ENCODE data around the gene VIT. TPM values are rescaled to one million over a fixed set of nuclear protein-coding genes. Genes with fewer than 3 reads are reported as not detected.

The VIT gene
- polyA plus RNA-seq, 1 experiment, result not detected

DNA sequence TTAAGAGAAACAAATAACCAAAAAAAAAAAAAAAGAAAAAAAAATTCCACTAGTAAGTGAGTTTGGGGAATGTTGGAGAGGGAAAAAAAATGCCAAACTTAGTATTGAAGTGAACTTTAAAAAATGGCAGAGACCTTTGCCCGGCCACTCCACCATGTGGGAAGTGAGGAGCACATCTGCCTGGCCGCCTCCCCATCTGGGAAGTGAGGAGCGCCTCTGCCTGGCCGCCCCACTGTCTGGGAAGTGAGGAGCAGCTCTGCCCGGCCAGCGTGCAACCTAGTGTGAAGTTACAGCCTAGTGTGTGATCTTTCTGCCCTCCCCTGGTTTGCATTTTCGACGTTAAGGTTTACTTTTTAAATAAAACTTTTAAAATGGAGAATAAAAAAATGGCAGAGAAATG lies 33.9 kb upstream of the VIT start:
- CTCF ChIA-PET, result interaction anchor here (0.6 kb wide), 1 partner anchor 291 kb away, joined by 5 read pairs; no protein-coding TSS in a partner anchor
- Histone ChIP-seq H3K9me3 (ENCODE audit: control insufficient read depth, insufficient read depth, low read length) (no peaks in the 10 kb centered on the region), H3K27ac (ENCODE audit: low read depth, low read length) (no peak overlapping the region), H3K4me3 (ENCODE audit: low read depth, low read length) (no peak overlapping the region), H3K27me3 (ENCODE audit: control insufficient read depth, insufficient read depth, low read length) (no peaks in the 10 kb centered on the region)
- POLR2A ChIA-PET, result no interaction called here
- TF ChIP-seq, protein P1, sequence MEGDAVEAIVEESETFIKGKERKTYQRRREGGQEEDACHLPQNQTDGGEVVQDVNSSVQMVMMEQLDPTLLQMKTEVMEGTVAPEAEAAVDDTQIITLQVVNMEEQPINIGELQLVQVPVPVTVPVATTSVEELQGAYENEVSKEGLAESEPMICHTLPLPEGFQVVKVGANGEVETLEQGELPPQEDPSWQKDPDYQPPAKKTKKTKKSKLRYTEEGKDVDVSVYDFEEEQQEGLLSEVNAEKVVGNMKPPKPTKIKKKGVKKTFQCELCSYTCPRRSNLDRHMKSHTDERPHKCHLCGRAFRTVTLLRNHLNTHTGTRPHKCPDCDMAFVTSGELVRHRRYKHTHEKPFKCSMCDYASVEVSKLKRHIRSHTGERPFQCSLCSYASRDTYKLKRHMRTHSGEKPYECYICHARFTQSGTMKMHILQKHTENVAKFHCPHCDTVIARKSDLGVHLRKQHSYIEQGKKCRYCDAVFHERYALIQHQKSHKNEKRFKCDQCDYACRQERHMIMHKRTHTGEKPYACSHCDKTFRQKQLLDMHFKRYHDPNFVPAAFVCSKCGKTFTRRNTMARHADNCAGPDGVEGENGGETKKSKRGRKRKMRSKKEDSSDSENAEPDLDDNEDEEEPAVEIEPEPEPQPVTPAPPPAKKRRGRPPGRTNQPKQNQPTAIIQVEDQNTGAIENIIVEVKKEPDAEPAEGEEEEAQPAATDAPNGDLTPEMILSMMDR (IDR thresholded peaks at IDR 0.05; ENCODE audit: low read depth, low read length), result no peak
- no peak for DNase-seq (ENCODE audit: low read depth, low spot score)

DNA sequence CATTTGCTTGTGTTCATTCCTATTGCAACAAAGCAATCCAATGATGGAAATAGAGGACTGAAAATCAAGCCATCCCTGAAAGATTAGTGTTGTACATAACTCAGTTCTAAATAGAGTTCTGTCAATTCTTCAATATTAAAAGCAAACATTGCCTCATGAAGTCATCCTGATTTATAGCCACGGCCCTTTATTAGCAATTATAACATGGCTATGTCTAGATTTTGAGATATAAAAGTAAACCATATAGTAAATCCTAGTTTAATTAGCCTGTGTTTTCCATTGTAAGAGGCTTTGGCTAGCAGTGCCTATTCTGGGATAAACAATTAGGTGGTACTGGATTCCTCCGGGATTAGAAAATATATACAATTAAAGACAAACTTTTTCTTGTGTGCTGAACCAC lies 33.2 kb upstream of the VIT start:
- no peak for DNase-seq (ENCODE audit: low read depth, low spot score)
- TF ChIP-seq, protein P1 (IDR thresholded peaks at IDR 0.05; ENCODE audit: low read depth, low read length), result no peak
- CTCF ChIA-PET, result interaction anchor here (1.5 to 1.7 kb wide), 3 partner anchors 94 to 244 kb away, joined by 3 to 15 read pairs (median 6); no protein-coding TSS in a partner anchor
- Histone ChIP-seq H3K9me3 (ENCODE audit: control insufficient read depth, insufficient read depth, low read length) (no peaks in the 10 kb centered on the region), H3K27me3 (ENCODE audit: control insufficient read depth, insufficient read depth, low read length) (no peaks in the 10 kb centered on the region), H3K4me3 (ENCODE audit: low read depth, low read length) (no peak overlapping the region), H3K27ac (ENCODE audit: low read depth, low read length) (no peak overlapping the region)
- POLR2A ChIA-PET, result no interaction called here

DNA sequence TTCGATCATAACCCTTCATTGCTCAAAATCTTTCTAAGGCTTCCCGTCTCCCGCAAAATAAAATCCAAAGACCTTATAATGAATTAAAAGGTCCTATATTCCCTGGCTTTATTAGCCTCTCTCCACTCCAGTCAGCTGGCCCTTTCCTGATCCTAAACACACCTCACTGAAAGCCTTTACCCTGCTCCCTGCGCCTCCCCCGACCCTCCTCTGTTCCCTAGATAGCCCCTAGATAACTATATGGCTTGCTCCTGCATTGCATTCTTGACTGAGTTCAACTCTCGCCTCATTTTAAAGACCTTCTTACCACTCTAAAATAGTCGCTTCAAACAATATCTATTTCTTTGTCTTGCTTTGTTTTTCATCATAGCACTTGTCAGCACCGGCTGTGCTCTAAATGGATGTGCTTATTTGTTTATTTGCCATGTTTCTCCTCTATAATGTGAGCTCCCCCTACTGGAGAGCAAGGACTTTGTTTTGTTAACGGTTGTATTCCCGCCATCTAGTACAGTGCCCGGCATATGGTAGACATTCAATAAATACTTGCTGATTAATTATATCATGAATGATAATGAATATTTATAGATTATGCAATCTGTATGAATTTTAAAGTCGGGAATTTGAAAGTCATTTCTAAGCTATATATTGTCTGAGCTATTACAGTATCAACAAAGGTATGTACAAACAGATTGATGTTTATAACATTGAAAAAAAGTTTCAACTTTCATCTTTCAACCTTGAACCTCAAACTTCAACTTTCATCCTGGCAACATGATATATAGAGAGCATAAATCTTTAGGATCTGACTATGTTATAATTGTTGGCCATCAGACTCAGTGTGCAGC lies 32.4 kb upstream of the VIT start:
- ChIA-PET CTCF (interaction anchor here (0.5 to 3.4 kb wide), 66 partner anchors 8 to 792 kb away, joined by 3 to 37 read pairs (median 4); partner anchors contain the start of gene CRIM1), POLR2A (interaction anchor here (0.6 to 1.2 kb wide), 2 partner anchors 47 to 107 kb away, joined by 5 to 6 read pairs; no protein-coding TSS in a partner anchor)
- H3K4me3 ChIP-seq (ENCODE audit: low read depth, low read length), result no peak overlapping the region
- no peaks in the 10 kb centered on the region for H3K9me3 ChIP-seq (ENCODE audit: control insufficient read depth, insufficient read depth, low read length)
- no peak overlapping the region for H3K27ac ChIP-seq (ENCODE audit: low read depth, low read length)
- TF ChIP-seq, protein P1 (IDR thresholded peaks at IDR 0.05; ENCODE audit: low read depth, low read length), result peak; percentile 74
- no peaks in the 10 kb centered on the region for H3K27me3 ChIP-seq (ENCODE audit: control insufficient read depth, insufficient read depth, low read length)
- DNase-seq (ENCODE audit: low read depth, low spot score), result no peak

DNA sequence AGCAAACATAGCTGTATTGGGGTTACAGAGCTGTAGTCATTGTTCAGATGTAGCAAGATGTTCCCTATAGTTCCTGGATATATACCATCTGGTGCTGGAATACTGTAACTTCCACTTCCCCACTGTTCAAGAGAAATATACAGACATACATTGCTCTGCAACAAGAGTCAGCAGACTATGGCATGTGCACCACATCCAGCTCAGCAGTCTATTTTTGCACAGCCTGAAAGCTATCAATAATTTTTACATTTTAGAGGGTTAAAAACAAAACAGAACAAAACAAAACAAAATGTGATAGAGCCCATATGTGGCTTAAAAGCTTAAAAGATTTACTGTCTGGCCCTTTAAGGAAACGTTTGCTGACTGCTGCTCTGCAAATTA lies 31.8 kb upstream of the VIT start:
- TF ChIP-seq, protein P1 (IDR thresholded peaks at IDR 0.05; ENCODE audit: low read depth, low read length), result no peak
- POLR2A ChIA-PET, result interaction anchor here (1.2 kb wide), 1 partner anchor 108 kb away, joined by 5 read pairs; no protein-coding TSS in a partner anchor
- no peak for DNase-seq (ENCODE audit: low read depth, low spot score)
- no peaks in the 10 kb centered on the region for H3K27me3 ChIP-seq (ENCODE audit: control insufficient read depth, insufficient read depth, low read length)
- H3K27ac ChIP-seq (ENCODE audit: low read depth, low read length), result no peak overlapping the region
- no peak overlapping the region for H3K4me3 ChIP-seq (ENCODE audit: low read depth, low read length)
- CTCF ChIA-PET, result interaction anchor here (0.5 to 3.4 kb wide), 68 partner anchors 8 to 793 kb away, joined by 3 to 37 read pairs (median 4); partner anchors contain the start of gene CRIM1
- H3K9me3 ChIP-seq (ENCODE audit: control insufficient read depth, insufficient read depth, low read length), result no peaks in the 10 kb centered on the region

DNA sequence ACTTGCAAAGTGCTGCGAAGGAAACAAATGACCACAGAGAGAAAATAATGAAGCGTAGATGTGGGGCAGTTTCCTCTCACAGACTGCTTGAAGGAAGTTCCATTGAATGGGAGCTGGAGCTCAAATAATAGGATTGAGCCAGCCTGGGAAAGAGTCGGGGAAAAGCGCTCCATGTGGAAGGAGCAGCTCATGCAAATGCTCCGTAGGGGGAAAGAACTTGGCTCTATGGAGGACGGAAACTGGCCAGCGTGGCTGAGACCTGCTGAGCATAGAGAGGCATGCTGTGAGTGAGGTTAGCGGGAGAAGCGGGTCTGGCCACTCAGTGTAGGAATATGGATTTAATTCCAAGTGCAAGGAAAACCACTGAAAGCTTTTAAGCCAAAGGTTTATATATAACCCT lies 28.6 kb upstream of the VIT start:
- ChIA-PET POLR2A (no interaction called here), CTCF (no interaction called here)
- H3K27me3 ChIP-seq (ENCODE audit: control insufficient read depth, insufficient read depth, low read length), result no peaks in the 10 kb centered on the region
- no peaks in the 10 kb centered on the region for H3K9me3 ChIP-seq (ENCODE audit: control insufficient read depth, insufficient read depth, low read length)
- no peak for DNase-seq (ENCODE audit: low read depth, low spot score)
- TF ChIP-seq, protein P1 (IDR thresholded peaks at IDR 0.05; ENCODE audit: low read depth, low read length), result no peak
- H3K27ac ChIP-seq (ENCODE audit: low read depth, low read length), result no peak overlapping the region
- no peak overlapping the region for H3K4me3 ChIP-seq (ENCODE audit: low read depth, low read length)

Data from AG04450 (cell line).